ENCODE measurements around the gene SUOX.
"Not testable (repeated sequence)": the region's sequence is repeated elsewhere in the genome, so short reads cannot be mapped to it uniquely, and the experiment has no call there.

SUOX gene

DNA sequence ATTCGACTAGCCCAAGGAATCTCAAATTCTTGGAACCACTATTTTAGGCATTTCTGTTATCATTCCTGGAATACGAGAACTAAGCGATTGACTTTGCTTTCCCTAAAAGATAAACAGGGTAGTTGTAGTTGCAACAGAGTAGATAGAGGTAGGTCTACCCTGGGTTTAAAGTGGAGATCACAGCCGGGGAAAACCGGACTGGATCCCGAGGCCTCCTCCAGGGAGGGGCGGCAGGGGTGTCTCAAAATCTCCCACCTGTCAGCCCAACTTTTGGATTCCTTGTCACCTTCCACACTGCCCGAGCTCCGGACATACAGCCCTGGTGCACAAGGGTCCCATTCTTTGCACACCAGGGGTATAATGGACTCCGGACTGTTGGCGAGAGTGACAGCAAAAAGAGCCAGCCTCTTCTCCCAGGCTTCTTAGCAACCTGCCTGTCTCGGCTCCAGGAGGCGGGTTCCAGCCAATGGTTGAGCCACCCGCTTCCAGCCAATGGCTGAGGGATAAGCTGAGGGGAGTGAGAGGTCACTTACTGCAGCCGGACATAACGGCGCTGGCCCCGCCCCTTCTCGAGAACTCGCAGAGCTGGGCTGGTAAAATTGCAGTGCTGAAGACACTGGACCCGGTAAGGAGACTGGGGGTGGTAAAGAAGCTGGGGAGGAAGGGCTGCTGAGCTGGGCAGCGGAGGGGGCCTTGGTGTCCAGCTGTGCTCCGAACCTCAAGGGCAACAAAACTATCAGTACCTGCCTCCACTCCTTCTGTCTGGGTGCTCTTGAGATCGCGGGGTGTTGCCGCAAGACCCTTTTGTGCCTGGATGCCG is at the start of gene SUOX:
TSS of gene SUOX (plus strand) at position 562 of the 820 bp plus-strand sequence. CDS start 4,946 bp downstream, outside the sequence.
- peak; percentile 92 for DNase-seq (ENCODE audit: low read depth)

DNA sequence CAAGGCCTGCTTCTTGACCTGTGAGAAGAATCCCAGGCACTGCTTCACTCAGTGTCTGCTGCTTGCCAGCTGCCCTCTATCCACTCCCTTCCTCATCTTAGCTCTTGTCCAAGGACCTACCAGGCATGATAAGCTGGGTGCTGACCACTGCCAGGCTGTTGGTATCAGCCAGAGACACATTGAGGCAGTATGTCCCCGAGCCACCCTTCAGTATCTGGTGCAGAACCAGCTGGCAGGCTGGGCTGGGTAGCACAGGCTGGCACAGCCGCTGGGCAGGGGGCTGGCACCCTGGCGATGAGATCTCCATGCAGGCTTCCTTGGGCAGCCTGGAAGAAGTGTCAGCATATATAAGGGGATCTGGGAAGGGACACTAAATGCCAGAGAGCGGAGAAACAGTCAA is 41.7 kb upstream of the SUOX start:
- no peak for DNase-seq (ENCODE audit: low read depth)

DNA sequence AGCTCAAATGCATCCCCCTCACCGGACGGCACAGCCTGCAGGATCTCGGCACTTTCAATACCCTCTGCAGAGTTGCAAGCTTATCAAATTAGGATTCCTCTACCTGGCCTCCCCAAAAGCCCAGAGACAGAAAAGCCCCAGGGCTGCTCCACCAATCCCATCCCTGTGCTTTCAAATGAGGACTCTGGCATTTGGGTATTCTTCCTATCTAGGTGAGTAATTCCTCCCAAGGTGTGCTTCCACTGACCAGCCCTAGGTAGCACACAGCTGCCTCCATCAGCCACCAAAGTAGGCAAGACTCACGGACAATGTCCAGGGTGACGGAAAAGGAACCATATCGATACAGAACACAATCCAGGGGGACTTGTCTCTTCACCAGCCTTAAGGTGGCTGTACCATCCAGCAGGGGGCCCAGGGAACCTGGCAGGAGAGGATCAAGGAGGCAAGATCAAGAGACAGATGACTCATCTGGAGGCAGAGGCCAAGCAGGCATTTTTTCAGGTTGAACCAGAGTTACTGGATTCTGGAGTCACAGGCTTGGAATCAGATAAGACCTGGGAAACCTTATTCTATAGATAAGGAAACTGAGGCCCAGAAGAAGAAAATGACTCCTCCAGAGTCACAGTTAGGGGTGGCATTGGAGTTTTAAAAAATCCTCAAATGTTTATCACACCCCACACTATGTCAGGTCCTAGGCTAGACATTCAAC is 41.1 kb upstream of the SUOX start:
- no peak for DNase-seq (ENCODE audit: low read depth)

DNA sequence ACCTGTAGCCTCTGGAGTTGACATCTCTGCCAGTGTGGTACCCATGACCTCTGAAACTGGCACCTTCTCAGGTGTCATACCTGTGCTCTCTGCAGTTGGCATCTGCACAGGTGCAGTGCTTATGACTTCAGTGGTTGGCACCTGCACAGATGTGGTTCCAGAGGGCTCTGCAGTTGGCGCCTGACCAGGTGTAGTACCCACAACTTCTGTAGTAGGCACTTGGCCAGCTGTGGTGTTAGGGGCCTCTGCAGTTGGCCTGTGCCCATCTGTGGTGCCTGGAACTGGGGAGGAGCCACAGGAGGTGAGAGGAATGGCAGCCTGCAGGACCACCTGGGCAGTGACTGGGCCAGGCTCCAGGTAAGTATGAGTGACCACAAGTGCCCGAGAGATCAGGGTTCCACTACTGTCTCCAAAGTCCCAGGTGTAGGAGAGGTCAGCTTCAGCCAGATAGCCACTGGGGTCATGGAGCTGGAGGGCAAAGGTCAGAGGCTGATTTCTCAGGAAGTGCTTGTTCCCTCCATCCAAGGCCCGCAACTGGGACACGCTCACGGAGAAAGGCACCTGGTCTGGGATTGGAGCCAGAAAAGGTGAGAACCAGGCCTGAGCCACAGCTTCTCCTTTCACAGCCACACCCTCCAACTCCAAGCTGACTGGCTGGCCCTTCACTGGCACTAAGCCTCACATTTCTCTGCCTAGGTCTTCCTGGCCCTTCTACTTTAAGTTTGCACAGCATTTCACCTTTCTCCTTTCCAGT is 39.8 kb upstream of the SUOX start:
- DNase-seq (ENCODE audit: low read depth) = no peak

DNA sequence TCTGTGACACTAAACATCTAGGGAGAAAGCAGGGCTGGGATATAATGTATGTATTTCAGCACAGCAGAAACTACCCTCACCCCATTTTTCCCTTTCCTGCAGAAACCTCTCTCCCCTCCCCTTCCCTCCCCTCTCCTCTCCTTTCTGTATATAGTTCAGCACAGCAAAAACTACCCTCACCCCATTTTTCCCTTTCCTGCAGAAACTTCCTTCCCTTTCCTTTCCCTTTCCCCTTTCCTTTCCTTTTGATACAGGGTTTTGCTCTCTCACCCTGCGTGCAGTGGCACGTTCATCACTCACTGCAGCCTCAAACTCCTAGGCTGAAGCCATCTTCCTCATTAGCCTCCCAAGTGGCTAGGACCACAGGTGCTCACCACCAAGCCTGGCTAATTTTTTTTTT is 33.3 kb upstream of the SUOX start:
- DNase-seq (ENCODE audit: low read depth) = no peak

DNA sequence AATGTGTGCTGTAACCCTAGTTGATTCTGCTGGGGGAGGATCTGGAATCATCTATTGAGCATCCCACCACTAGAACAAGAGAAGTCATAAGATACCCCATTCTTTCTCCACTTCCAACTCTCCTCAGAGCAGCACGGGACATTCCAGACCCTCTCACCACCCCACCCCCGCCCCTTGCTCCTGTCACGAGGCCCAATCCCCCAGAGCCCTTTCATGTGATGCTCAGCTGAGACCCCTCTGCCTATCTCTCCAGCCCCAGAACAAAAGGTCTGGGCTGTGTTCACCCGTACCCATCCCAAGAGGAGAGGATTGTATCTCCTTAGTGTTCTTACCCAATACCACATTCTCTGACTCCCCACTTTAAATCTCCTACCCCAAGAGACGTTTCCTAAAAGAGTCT is 31.8 kb upstream of the SUOX start:
- DNase-seq (ENCODE audit: low read depth) = no peak

DNA sequence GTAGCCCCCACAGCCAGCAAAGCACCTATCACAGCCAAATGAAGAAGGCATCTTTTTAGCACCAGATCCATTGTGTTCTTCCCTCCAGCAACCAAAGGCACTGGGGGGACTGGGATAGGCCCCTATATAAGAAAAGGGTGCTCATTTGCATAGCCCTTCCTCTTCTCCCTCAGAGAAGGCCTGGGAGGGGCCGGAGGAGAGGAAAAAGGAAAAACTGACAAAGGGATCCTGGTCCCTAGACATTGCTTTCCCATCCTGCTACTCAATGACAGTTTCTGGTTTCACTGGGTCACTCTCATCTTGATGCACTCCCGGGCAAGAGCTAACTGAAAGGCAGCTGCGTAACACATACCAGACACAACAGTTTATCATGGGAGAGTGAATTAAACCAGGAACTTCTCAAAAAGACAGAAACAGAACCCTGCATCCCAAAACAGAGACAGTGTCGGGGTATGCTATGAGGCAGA is 31.1 kb upstream of the SUOX start, which contains the start of gene PMEL:
TSS of gene PMEL (minus strand) at position 102 of the 467 bp plus-strand sequence. CDS start at position 71, 31 bp downstream.
- no peak for DNase-seq (ENCODE audit: low read depth)

DNA sequence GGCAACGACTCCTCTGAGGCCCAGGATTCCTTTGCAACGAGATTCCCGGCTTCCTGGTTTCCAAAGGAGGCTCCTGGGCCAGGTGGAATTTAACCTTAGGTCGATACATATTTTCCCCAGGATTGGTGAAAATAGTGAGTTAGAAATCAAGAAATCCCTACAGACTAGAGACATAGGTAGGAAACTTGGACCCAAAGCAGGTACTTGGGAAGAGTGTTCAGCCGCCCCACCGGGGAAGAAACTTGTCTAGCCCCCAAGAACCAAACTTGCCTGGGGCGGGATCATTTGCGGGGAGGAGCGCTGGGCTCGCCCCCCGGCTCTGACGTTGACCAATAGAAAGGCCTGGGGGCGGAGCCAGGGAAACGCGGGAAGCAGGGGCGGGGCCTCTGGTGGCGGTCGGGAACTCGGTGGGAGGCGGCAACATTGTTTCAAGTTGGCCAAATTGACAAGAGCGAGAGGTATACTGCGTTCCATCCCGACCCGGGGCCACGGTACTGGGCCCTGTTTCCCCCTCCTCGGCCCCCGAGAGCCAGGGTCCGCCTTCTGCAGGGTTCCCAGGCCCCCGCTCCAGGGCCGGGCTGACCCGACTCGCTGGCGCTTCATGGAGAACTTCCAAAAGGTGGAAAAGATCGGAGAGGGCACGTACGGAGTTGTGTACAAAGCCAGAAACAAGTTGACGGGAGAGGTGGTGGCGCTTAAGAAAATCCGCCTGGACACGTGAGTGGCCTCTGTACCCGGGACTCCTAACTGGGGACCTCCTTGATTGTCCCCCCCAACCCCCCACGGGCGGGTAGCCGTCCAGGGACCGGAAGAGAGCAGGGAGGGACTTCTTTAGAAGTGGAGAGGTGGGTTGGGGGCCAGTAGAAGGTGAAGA is 30.4 kb upstream of the SUOX start, which contains the start of gene CDK2:
TSS of gene CDK2 (plus strand) at position 423 of the 874 bp plus-strand sequence. CDS start at position 602, 179 bp downstream.
- no peak for DNase-seq (ENCODE audit: low read depth)

DNA sequence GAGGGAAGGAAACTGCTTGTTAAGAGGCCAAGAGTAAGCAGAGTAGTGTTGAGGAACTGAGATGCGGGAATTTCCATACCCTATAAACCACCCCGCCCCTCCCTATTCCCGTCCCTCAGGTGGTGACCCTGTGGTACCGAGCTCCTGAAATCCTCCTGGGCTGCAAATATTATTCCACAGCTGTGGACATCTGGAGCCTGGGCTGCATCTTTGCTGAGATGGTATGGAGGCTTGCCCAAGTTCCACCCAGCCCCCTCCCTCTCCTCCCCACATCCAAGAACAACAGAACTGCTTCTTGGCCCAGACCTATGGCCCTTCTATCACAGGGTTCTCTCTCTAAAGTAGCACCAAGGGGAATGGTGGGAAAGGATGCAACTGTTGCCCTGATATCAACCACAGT is 27.7 kb upstream of the SUOX start:
- DNase-seq (ENCODE audit: low read depth) = no peak

DNA sequence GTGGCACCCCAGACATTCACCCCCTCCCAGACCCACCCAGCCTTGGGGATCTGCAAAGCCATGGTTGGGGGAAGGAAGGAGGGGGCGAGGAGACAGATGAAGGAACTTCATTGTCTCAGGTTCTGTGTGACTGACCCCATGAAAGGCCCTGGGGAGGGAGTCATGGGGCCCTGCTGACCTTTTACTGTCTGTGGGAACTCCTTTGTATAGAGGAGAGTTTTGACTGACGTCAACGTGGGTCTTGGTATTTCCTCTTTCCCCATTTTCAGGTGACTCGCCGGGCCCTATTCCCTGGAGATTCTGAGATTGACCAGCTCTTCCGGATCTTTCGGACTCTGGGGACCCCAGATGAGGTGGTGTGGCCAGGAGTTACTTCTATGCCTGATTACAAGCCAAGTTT is 26.3 kb upstream of the SUOX start:
- DNase-seq (ENCODE audit: low read depth) = no peak

DNA sequence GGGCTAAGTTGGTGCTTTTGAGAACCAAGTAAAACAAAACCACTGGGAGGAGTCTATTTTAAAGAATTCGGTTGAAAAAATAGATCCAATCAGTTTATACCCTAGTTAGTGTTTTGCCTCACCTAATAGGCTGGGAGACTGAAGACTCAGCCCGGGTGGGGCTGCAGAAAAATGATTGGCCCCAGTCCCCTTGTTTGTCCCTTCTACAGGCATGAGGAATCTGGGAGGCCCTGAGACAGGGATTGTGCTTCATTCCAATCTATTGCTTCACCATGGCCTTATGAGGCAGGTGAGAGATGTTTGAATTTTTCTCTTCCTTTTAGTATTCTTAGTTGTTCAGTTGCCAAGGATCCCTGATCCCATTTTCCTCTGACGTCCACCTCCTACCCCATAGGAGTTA is 25.0 kb upstream of the SUOX start:
- DNase-seq (ENCODE audit: low read depth) = no peak

DNA sequence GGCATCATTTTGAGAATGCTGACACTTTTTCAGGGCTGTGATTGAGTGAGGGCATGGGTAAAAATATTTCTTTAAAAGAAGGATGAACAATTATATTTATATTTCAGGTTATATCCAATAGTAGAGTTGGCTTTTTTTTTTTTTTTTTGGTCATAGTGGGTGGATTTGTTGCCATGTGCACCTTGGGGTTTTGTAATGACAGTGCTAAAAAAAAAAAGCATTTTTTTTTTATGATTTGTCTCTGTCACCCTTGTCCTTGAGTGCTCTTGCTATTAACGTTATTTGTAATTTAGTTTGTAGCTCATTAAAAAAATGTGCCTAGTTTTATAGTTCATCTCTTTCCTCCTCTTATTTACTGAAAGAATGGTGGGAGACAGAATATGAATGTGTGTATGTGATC is 24.6 kb upstream of the SUOX start:
- DNase-seq (ENCODE audit: low read depth) = no peak

DNA sequence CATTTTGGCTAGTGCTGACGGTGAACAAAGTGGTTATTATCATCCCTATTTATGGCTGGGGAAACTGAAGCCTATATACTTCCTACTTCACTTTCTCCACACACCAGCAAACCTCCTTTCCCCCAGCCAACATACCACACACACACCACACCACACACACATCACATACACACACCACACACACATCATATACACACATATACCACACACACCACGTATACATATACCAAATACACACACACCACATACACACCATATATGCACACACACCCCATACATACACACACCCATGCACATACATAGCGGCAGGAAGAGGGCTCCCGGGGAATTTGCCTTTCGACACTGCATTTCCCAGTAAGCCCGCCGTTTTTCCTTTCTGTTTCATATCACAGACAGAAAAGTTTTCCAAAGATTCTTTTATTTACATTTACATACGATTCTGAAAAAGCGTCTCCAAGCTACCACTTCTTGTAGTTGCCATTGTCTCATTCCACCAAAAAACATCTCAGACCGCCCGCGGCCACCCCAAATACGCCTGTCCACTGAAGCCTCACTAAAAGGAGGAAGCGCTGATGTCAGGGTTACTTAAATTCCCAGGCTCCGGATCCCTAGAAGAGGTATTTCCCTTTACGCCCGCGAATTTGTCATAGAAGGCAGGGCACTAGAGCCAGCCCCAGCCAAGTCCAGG is 24.0 kb upstream of the SUOX start:
- no peak for DNase-seq (ENCODE audit: low read depth)

DNA sequence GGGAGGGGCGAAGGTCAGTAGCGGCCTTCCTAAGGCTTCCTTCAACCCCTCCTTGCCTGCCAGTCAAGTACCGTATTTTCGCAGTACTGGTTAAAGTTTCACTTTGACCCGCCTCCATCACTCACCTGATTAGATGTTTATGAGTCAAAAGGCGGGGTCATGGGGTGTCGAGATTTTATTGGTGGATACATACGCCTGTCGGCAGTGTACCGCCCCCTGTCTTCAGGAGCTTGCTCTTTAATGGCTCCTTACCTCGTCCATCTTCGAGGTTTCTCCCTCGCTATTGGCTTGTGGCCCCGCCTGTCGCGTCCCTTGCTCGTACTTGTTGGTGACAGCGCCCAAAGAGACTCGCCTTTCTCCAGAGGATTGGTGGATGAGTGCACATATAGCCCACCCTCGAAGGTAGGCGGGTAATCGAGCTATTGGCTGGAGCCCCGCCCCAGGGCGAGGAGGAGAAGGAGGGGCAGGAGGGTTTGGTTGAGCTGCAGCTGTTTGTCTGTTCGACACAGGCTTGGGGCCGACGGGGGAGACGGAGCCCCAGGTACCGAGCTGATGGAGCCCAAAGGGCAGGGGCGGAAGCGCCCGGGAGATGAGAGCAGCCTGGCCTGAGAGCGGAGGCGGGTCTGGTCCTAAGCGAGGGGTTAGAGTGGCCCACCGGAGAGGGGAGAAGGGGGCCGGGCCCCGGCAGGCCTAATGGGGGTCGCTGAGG is 23.3 kb upstream of the SUOX start, which contains the start of gene RAB5B:
TSS of gene RAB5B (plus strand) at position 480 of the 709 bp plus-strand sequence. CDS start 12,883 bp downstream, outside the sequence.
- DNase-seq (ENCODE audit: low read depth) = peak; percentile 100

DNA sequence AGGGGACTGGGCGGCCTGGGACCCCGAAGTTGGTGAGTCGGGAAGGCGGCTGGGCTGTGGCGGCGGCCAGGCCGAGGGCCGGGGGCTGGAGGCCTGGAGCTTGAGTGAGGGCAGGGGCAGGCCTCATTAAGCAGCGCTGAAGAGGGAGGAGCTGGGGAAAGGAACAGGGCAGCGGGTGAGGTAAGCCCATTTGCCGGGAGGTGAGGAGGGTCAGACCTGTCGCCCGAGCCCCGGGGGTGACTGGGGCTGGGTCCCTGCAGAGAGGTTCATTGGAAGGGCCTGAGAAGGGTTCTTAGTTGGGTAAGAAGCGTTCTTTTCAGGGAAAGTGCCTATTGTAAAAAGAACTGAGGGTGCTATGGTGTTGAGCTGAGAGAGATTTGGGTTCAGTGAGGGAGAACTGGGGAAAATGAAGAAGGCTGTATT is 22.8 kb upstream of the SUOX start:
- no peak for DNase-seq (ENCODE audit: low read depth)

DNA sequence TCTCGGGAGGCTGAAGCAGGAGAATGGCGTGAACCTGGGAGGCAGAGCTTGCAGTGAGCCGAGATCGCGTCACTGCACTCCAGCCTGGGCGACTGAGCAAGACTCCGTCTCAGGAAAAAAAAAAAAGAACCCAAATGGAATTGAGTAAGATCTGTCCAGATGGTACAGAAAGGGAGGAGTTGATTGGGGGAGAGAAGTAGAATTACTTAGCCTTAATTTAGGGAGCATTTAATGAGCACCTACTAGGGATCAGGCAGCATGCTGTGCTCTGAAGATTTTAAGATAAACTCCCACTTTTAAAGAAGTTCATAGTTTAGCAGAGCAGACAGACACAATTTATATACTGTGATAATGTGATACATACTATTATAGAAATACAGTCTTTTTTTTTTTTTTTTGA is 18.7 kb upstream of the SUOX start:
- no peak for DNase-seq (ENCODE audit: low read depth)

DNA sequence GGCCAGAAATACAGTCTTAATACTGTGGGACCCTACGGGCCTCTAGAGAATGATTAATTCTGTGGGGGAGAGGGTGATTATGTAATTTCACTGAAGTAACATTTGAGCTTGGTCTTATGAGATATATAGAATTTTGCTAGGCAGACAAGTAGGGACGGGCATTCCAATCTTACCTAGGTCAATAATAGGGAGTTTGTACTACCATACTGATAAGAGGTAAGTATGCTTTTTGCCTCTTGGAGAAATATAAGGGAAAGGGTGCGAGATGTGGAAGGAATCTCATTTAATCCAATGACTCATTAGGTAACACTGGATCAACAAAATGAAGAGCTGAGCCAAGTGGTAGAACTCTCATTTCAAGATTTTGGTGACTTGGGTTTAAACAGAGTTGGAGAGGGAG is 18.0 kb upstream of the SUOX start:
- DNase-seq (ENCODE audit: low read depth) = no peak

DNA sequence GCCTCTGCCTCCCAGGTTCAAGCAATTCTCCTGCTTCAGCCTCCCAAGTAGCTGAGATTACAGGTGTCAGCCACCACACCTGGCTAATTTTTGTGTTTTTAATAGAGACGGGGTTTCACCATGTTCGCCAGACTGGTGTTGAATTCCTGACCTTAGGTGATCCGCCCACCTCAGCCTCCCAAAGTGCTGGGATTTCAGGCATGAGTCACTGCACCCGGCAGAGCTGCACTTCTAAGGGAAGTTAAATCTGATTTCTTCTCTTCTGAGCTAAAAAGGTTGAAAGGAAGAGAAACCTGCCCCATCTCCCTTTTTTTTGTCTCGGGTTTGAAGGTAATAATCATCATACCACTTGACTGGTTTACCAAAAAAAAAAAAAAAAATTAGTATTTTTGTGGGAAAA is 15.2 kb upstream of the SUOX start:
- DNase-seq (ENCODE audit: low read depth) = not testable (repeated sequence)

DNA sequence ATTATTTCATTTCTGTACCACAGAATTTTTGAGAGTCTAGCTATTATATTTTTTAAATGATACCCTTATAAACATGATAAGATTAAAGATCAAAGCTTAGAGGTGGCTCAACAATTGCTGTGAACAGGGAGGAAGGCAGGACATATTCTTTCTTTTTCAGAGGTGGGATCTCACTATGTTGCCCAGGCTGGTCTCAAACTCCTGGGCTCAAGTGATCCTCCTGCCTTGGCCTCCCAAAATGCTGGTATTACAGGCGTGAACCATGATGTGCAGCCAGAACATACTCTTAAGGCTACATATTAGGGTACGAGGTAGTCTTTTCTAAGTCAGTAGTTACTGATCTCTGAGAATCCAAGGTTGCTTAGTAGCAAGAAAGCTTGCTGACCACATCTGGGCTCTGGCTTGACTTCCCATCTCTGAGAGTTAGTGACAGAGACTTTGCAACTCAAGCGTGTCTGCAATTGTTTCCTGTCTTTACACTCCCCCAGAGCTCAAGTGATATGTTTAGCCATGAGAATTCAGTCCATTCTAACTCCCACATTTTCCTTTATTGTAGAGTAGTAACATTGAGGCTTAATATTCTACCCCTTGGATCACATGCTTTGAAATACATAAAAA is 14.6 kb upstream of the SUOX start:
- DNase-seq (ENCODE audit: low read depth) = no peak
